ENCODE data around the gene EMILIN1.
"Not testable (repeated sequence)": the region's sequence is repeated elsewhere in the genome, so short reads cannot be mapped to it uniquely, and the experiment has no call there.

Gene EMILIN1

DNA sequence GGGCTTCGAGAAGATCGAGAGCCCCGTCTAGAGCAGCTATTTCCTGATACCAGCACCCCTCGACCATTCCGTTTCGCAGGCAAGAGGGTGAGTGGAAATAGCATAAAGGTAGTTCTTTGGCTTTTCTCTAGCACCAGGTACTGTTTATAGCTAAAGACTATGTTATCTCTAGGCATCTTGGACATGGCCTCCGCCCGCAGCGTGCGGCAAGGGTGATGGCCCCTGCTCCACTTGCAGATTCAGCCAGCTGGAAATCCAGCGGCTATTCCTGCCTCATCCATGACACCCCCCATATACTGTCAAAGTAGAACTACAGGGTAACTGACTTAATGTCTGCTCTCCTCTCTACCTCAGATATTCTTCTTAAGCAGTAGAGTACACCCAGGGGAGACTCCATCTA lies 23.7 kb upstream of the EMILIN1 start:
- no peak for DNase-seq (ENCODE audit: low read depth)

DNA sequence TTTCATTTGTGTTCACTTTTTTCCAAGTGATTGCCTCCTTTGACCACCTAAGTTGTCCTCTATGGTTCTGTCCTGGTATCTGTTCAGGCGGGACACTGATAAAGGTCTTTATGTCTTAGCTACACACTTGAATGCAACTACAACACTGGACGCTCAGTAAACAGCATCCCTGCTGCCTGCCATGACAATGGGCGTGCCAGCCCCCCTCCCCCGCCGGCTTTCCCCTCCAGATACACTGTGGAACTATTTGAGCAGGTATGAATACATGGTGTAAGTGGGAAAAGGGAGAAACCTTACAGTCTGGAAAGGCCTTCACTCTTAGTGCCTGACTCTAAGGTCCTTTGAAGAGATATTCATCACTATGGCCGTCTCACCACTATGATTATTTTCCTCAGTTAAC lies 21.2 kb upstream of the EMILIN1 start:
- no peak for DNase-seq (ENCODE audit: low read depth)

DNA sequence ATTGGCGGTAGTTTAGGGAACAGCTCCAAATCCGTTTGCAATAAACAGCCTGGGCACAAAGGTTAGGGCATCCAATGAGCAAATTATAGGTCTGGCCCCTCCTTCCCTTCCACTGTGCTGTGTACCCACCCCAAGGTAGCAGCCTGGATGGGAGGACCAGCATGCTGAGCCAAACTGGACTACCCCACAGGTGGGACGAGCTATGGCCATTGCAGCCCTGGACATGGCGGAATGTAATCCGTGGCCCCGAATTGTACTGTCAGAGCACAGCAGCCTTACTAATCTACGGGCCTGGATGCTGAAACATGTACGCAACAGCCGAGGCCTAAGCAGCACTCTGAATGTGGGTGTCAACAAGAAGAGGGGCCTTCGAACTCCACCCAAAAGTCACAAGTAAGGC lies 20.2 kb upstream of the EMILIN1 start:
- DNase-seq (ENCODE audit: low read depth) = no peak

DNA sequence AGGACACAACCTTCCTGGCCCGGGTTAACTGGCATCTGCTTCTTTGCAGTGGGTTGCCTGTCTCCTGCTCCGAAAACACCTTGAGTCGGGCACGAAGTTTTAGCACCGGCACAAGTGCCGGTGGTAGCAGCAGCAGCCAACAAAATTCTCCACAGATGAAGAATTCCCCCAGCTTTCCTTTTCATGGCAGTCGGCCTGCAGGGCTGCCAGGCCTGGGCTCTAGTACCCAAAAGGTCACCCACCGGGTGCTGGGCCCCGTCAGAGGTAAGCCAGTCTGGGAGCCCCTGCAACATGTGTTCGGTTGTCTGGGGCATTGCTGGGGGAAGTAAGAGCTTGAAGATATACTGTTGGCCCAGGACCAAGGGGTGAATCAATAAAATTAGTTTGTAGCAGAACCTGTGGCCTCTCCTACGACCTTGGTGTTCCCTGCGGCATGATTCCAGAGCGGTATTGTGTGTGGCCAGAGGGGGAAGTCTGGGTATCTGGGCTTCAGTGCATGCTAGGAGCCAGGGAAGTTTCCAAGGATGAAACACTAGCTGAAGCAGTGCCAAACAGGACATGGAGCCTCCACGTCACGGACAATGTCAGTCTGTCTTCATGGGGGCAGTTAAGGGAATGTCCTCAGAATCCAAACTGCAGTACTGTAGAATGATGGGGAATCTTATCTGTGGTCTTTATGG lies 19.1 kb upstream of the EMILIN1 start:
- no peak for DNase-seq (ENCODE audit: low read depth)

DNA sequence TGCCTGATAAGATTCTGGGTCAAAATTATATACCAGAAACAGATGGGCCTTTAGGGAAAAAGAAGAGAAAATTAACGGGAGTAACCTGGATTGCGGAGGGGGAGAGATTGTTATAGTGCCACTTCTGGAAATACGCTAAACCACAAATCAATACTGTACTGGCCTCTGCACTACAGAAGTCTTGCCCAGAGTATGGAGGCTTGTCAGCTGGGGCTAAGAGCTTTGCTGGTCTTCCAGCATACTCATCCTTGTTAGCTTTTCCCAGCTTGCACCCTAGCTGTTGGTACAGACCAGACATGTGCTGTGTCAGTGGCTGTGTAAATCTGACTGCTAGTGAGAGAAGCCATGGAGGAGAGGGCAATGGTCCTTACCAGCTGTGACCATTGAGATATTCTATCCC lies 18.1 kb upstream of the EMILIN1 start:
- no peak for DNase-seq (ENCODE audit: low read depth)

DNA sequence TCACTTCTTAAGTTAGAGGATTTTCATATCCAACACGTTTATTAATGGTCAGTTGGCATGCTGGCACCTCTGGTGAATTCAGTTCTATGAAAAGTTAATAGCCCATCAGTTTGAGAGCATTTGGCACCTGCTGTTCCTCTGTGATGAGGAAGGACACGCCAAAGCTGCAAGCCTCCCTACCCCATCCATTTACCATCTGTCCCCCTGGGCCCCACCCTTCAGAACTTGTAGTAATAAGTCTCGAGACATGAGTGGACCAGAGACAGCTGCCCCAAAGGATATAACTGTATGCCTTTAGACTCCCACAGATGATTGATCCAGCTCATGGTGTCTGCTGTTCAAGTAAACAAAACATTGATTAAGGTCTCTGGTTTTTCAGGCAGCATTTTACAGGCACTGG lies 13.3 kb upstream of the EMILIN1 start:
- no peak for DNase-seq (ENCODE audit: low read depth)

DNA sequence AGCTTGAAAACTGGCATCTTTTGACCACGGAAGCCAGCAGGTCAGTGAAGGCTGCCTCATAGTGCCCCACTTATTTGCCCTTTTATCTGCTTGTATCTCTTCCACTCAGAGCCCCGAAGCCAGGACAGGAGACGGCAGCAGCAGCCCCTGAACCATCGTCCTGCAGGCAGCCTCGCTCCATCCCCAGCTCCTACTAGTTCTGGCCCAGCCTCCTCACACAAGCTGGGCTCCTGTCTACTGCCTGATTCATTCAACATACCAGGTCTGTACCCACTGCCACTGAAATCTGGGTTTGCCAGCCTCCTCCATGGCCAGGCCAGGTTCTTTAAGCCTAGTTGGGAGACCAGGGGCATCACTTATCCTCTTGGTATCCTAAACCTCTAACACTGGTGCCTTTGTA lies 11.0 kb upstream of the EMILIN1 start:
- DNase-seq (ENCODE audit: low read depth) = no peak

DNA sequence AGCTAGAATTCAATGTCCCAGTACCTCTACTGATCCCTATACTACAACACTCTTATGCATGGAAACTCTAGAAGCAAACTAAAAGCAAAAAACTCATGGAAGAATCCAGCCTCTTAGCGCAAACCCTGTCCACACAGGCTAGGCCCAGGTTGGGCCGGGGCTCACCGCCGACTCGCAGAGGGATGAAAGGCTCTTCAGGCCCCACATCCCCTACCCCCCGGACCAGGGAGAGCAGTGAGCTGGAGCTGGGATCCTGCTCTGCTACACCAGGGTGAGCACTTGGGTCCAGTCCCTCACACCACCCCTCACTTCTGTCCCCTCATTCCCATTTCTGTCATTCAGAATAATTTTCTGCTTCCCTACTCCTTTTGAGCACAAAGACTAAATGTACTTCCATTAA lies 9.0 kb upstream of the EMILIN1 start:
- no peak for DNase-seq (ENCODE audit: low read depth)

DNA sequence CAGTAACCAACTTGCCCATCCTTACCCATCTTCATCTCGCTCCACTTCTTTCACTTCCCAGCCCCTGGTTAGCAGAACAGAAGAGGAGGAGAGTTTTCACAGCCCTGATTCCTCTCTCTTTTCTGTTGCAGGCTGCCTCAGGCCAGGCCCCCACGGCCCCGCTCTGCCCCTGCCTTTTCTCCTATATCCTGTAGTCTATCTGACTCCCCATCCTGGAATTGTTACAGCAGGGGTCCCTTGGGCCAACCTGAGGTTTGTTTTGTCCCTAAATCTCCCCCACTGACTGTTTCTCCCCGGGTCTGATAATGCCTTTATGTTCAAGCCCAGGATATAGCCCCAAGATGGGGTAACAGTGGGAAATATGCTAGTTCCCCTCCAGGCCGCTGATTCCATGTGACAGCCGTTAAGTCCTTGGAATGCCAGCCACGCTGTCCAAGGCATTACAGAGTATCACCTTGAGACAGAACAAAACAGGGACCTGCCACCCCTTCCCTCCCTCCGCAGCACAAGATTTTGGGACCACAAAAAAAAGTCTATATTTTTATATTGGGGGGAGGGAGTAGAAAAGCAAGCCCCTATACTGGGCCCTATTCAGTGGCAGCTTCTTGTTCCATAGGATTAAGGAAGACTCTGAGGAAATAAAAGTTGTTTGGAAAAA lies 8.3 kb upstream of the EMILIN1 start:
- no peak for DNase-seq (ENCODE audit: low read depth)

DNA sequence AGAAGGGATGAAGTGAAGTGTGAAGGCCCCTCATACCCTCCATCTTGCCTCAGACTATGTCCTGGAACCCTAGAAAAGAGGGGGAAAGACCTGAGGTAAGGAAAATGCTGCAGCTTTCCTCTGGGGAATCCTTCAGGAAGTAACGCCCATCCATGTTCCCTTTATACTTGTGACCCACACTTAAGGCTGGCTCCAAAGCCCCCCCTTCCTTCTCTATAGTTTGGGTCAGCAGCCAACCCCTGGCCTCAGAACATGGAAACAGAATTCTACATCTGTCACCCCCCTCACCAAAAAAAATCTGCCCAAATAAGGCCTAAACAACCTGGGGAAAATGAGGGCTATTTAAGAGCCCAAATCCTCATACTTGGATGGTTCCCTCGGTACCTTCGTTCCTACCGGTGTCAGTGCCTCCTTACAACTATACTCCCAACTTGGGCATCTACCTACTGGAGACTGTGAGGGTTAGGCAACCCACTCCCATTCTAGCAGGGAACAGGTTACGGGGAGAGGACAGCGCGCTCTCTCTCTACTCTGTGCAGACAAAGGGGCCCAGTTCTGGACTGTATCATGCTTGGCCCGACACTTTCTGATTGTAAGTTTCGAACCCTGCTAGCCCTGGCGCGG lies 7.7 kb upstream of the EMILIN1 start:
- no peak for DNase-seq (ENCODE audit: low read depth)

DNA sequence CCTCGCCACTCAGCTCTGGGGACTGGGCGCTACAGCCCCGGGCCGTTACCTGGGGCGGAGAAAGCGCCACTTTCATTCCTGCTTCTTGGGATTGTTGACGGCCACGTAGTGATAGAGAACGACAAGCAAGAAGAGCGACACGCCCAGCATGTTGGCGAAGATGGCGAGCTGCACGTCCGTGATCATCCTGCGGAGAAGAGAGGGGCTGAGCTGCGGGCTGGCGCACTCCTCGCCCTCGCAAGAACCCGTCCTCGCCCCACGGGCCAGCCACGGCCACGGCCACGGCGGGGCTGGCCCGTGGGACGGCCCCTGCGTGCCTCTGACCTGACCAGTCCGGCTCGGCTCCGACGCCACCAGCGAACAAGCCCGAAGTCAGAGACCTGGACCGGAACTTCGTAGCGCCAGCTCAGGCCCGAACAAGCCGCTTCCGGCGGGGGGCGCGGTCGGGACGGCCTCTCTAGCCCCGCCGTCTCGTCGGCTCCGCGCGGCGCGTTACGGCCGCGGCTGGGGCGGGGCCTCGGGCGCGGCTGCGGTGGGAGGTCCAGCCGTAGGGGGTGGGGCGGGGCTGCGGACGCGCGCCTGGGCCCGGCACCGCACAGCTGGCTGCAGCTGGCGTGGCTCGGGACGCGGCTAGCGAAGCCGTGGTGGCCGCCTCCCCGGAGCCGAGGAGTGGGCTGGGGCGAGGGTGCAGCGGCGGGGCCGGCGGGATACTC lies 7.0 kb upstream of the EMILIN1 start, which contains the start of gene OST4:
Gene OST4 (minus strand): TSS at position 378 of the 713 bp plus-strand sequence.
- DNase-seq (ENCODE audit: low read depth) = peak; percentile 87

DNA sequence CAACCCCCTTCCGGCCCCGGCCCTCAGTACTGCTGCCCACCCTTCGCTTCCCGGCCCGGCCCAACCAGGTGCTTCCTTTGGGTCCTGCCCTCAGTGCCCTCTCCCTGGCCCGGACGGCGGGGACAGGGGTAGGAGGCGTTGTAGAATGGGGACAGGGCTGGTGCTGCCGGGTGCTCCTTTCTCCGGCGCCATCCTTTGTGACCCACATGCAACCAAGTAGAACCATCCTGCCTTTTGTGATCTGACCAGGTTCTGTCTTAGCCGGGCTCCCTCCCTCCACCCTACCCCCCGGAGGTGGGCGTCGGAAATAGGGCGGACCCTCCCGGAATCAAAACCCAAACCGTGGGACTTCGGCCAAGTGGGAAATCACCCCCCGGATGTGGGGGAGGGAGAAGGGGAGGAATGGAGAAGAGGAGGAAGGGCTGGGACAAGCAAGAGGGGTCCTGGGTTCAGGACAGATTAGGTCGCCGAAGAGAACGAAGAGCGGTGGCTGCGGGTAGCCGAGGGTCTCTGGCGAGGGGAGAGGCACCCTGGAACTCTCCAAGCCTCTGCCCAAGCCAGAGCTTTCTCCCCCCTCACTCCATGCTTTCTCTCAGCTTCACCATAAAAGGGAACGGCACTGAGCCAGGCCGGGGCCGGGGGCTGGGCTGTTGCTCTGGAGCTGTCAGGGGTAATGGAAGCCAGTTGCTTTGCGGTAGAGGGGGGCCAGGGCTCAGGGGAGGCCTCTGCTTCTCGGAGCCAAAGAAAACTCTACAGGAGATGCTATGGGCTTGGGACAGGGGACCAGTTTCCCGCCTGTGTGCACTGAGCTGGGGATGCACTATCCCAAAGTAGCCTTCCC lies 6.2 kb upstream of the EMILIN1 start:
- DNase-seq (ENCODE audit: low read depth) = no peak

DNA sequence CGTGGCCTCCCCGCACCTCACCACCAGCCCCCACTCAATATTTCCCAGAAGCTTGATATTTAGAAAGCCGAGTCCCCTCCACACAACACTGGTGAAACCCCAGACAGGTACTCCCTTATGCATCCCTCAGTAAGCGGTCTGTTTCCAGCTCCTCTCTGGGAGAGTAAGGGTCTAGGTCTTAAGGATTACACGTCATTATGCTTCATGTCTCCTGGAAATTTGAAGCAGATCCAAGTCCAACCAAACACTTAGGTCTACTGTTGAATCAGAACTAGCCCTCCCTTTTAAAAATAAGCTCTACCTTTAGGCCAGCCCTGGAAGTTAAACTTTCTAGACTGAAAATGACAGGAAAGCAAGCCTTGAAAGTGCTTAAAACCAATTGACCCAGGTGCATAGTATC lies 5.5 kb upstream of the EMILIN1 start:
- no peak for DNase-seq (ENCODE audit: low read depth)

DNA sequence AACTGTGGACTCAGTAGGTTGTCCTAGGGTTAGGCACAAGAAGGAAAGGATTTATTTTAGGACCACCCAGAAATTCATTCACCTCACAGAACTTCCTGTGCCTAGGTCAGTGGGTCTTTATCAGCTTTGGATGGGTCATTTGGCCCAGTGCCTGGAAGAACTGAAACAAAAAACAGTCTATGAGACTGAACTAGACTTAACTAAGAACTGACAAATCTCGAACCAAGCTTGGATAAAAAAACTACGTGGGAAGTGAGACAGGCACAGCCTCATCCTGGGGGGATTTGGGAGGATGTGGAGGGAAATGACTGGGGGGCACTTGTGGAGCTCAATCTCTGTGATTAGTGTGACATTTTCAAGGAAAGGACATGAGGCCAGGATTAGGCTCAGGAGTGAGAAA lies 4.6 kb upstream of the EMILIN1 start:
- no peak for DNase-seq (ENCODE audit: low read depth)

DNA sequence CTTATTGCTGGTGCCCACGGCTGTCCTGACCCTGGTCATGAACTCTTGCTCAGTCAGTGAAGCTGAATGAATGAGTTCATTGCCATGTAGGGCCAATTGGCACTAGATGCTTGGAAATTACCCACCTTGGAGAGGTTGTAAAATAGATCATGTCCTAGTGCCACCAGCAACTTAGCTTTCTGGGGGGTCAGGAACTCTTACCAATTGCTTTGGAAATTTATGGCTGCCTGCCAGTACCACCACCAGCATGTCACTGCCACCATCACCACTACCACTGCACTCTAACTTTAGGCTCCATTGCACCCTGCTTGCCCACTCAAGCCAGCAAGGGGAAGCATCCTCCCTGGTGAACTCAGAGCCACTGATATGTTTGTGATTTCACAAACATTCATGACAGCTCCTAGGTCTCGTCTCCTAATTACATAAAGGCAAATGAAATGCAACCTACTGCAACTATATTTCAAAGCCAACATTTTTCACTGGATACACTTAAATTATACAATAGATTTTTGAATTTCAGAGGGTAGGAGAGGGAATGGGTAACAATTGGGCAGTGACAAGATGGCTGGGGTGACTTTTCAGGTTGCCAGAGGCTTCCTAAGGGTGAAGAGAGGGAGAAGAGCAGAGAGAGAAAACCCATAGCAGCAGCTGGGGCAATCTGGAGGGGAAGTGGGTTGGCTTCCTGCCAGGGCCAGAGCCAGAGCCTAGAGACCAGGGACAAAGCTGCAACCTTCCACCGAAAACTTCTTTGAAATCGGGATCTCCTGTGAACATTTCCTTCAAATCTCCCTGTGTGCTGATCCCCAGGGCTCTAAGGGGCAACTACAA lies 3.5 kb upstream of the EMILIN1 start:
- no peak for DNase-seq (ENCODE audit: low read depth)

DNA sequence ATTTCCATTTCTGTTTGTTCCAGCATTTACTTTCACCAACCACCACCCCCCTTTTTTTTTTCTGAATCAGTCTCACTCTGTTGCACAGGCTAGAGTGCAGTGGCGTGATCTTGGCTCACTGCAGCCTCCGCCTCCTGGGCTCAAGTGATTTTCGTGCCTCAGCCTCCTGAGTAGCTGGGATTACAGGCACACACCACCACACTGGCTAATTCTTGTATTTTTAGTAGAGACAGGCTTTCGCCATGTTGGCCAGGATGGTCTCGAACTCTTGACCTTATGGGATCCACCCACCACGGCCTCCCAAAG lies 2.9 kb upstream of the EMILIN1 start:
- DNase-seq (ENCODE audit: low read depth) = not testable (repeated sequence)

DNA sequence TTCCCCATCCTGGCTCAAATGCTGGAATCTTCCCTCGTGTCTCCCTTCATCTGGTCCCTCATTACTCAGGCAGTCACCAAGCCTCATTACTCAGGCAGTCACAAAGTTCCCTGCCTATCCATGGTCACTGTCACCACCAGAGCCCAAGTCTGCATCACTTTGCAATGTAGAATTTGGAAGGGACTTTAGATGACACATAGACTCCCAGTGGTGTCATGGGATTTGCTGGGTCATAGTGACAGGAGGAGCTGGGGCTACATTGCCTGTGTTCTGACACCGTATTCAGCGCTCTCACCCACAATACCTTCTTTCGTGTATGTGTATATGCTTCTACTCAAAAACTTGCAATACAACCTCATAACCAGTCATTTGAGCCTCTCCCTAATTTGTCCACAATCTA lies 2.1 kb upstream of the EMILIN1 start:
- DNase-seq (ENCODE audit: low read depth) = no peak

DNA sequence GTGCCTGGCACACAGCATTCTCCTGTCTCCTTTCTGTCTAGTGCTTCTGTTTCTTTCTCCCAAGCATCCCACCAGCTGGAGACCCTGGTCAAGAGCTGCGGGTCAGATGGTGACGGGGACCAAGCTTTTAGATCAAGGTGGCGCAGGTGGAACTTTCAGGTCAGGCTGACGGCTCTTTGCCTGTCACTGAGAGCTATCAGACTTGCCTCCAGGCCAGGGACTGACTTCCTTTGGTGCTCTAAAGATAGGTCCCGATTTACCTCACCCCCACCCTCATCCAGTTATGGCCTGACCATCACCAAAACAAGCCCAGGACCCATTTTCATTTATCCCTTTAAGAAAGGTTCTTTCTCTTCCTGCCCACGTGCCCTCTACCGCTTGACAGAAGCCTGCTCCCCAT lies 1.2 kb upstream of the EMILIN1 start:
- no peak for DNase-seq (ENCODE audit: low read depth)

DNA sequence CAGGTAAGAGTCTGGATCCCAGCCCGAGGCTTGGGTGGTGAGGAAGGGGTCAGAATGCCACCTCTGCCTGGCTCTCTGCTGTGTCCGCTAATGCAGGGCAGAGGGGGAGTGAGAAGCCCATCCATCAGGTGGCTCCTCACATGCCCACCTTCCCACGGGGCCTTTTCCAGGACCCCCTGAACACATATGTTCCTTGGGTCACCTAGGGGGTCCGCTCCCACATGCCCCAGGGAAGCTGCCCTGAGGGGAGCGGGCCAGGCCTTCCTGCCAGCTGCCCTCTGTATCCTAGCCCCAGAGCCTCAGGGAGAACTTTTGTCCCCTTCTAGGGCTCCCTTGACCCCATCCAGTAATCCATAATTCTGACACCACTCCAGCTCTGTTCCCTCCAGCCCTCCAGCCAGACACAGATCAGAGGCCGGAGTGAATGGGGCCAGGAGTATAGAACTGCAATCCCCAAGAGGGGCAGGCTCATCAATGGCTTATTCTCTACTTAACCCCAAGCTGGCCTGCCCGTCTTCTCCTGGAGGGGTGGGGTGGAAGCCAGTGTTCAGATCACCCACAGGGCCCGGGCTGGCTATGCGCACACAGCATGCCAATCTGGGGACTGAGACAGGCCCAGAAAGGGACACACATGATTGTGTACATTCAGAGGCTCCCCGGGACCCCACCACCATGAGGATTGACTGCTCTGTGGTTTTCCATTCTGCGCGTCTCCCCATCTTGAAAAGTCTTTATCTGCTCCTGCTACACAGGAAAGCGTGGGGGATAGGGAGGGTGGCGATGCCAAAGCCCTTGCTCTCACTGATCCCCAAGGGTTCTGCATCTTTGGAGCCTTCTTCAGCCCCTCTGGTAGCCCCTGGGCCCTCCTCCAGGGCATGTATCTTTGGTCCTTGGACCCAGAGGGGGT lies 1.1 kb downstream of the EMILIN1 start:
- no peak for DNase-seq (ENCODE audit: low read depth)

DNA sequence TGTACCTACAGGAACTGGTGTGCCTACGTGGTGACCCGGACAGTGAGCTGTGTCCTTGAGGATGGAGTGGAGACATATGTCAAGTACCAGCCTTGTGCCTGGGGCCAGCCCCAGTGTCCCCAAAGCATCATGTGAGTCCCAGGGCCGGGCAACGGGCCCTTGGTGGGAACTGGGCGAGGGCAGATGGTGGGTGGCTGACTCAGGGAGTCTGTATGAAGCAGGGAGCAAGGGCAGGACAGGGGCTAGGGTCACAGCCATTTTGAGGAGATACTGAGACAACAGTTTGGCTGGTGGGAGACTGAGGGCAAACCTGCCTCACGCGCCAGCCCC lies 1.7 kb downstream of the EMILIN1 start:
- no peak for DNase-seq (ENCODE audit: low read depth)

DNA sequence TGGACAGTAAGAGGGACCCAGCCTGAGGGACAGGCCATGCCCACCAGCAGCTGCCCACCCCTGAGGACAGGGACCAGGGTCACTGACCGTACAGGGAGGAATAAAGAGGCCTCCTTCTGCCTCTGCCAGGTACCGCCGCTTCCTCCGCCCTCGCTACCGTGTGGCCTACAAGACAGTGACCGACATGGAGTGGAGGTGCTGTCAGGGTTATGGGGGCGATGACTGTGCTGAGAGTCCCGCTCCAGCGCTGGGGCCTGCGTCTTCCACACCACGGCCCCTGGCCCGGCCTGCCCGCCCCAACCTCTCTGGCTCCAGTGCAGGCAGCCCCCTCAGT lies 2.2 kb downstream of the EMILIN1 start:
- DNase-seq (ENCODE audit: low read depth) = no peak

All from stimulated activated CD8-positive, alpha-beta memory T cell treated with anti-CD3 and anti-CD28 coated beads, Interleukin-15, amount 100 ng/mL, for 24 hours (primary cell).